GM21576 (cell line): ENCODE measurements around the gene DSCAM.

Source experiments
- ATAC-seq: cut with Tn5 transposase; IDR thresholded peaks from one replicate; pipeline ENCODE4 v1.9.1; 2021; ENCODE audit warnings: mild to moderate bottlenecking, moderate library complexity; ENCODE audit not compliant: unreplicated experiment

The DSCAM gene

GRCh38 chr21:40153351-40153750 lies 693.6 kb downstream of the DSCAM start:
- no peak for ATAC-seq

GRCh38 chr21:40152476-40152875 lies 694.5 kb downstream of the DSCAM start:
- no peak for ATAC-seq

- no peak for ATAC-seq
Measured at GRCh38 chr21:40151611-40152010, 695.3 kb downstream of the DSCAM start.

- no peak for ATAC-seq
Measured at GRCh38 chr21:40146216-40146837, 700.6 kb downstream of the DSCAM start.

GRCh38 chr21:40143822-40144525 lies 703.0 kb downstream of the DSCAM start:
- ATAC-seq: no peak

GRCh38 chr21:40141621-40142020 lies 705.3 kb downstream of the DSCAM start:
- no peak for ATAC-seq

GRCh38 chr21:40140675-40141074 lies 706.3 kb downstream of the DSCAM start:
- ATAC-seq: no peak

- no peak for ATAC-seq
Measured at GRCh38 chr21:40139636-40140035, 707.3 kb downstream of the DSCAM start.

- no peak for ATAC-seq
Measured at GRCh38 chr21:40136571-40136970, 710.4 kb downstream of the DSCAM start.

GRCh38 chr21:40134731-40135492 lies 712.0 kb downstream of the DSCAM start:
- ATAC-seq: no peak

GRCh38 chr21:40130476-40130875 lies 716.5 kb downstream of the DSCAM start:
- ATAC-seq: no peak

- no peak for ATAC-seq
Measured at GRCh38 chr21:40129809-40130208, 717.1 kb downstream of the DSCAM start.

GRCh38 chr21:40128891-40129290 lies 718.1 kb downstream of the DSCAM start:
- ATAC-seq: no peak

GRCh38 chr21:40120940-40121575 lies 725.9 kb downstream of the DSCAM start:
- no peak for ATAC-seq

GRCh38 chr21:40118527-40118926 lies 728.4 kb downstream of the DSCAM start:
- no peak for ATAC-seq

GRCh38 chr21:40117236-40117635 lies 729.7 kb downstream of the DSCAM start:
- ATAC-seq: no peak

- ATAC-seq: no peak
Measured at GRCh38 chr21:40115775-40116174, 731.2 kb downstream of the DSCAM start.

GRCh38 chr21:40102682-40103081 lies 744.3 kb downstream of the DSCAM start:
- ATAC-seq: no peak

GRCh38 chr21:40099809-40100208 lies 747.1 kb downstream of the DSCAM start:
- no peak for ATAC-seq

GRCh38 chr21:40095477-40095876 lies 751.5 kb downstream of the DSCAM start:
- ATAC-seq: no peak

- ATAC-seq: no peak
Measured at GRCh38 chr21:40080385-40080784, 766.6 kb downstream of the DSCAM start.
